NOMO-1 treated with DMSO at 0.1 percent for 48 hours (cell line): ENCODE data around the gene USP6NL.

Experiments used
- DNase-seq: peaks from one replicate; lab custom pipeline; 2025; ENCODE audit not compliant: unreplicated experiment; lab: John Stamatoyannopoulos, UW

The USP6NL gene

GRCh38 chr10:11429439-11430052, 181.9 kb downstream of the USP6NL start:
- DNase-seq, result no peak

GRCh38 chr10:11425676-11426075, 185.8 kb downstream of the USP6NL start:
- peak; percentile 2 for DNase-seq

GRCh38 chr10:11425296-11425610, 186.2 kb downstream of the USP6NL start:
- DNase-seq, result no peak

GRCh38 chr10:11424456-11425295, 186.8 kb downstream of the USP6NL start:
- no peak for DNase-seq

GRCh38 chr10:11416974-11417373, 194.5 kb downstream of the USP6NL start:
- DNase-seq, result no peak

- DNase-seq, result no peak
Observed at GRCh38 chr10:11415095-11415494, 196.4 kb downstream of the USP6NL start.

GRCh38 chr10:11414314-11415038, 197.0 kb downstream of the USP6NL start:
- no peak for DNase-seq

- DNase-seq, result peak; percentile 14
Observed at GRCh38 chr10:11411926-11412545, 199.4 kb downstream of the USP6NL start.

GRCh38 chr10:11409357-11409756, 202.1 kb downstream of the USP6NL start:
- DNase-seq, result no peak

GRCh38 chr10:11407939-11408338, 203.5 kb downstream of the USP6NL start:
- DNase-seq, result no peak

- DNase-seq, result no peak
Observed at GRCh38 chr10:11406746-11407145, 204.7 kb downstream of the USP6NL start.

- no peak for DNase-seq
Observed at GRCh38 chr10:11404901-11405300, 206.5 kb downstream of the USP6NL start.
